DMS53 (cell line): ENCODE data around the gene CD46.

ENCODE experiments used
- DNase-seq: peaks from one replicate; lab custom pipeline; 2025; lab: John Stamatoyannopoulos, UW

The CD46 gene

DNA sequence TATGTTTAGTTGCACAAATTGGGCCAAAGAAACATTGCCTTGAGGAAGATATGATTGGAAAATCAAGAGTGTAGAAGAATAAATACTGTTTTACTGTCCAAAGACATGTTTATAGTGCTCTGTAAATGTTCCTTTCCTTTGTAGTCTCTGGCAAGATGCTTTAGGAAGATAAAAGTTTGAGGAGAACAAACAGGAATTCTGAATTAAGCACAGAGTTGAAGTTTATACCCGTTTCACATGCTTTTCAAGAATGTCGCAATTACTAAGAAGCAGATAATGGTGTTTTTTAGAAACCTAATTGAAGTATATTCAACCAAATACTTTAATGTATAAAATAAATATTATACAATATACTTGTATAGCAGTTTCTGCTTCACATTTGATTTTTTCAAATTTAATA, 43.0 kb downstream of the CD46 start:
- DNase-seq, result no peak

DNA sequence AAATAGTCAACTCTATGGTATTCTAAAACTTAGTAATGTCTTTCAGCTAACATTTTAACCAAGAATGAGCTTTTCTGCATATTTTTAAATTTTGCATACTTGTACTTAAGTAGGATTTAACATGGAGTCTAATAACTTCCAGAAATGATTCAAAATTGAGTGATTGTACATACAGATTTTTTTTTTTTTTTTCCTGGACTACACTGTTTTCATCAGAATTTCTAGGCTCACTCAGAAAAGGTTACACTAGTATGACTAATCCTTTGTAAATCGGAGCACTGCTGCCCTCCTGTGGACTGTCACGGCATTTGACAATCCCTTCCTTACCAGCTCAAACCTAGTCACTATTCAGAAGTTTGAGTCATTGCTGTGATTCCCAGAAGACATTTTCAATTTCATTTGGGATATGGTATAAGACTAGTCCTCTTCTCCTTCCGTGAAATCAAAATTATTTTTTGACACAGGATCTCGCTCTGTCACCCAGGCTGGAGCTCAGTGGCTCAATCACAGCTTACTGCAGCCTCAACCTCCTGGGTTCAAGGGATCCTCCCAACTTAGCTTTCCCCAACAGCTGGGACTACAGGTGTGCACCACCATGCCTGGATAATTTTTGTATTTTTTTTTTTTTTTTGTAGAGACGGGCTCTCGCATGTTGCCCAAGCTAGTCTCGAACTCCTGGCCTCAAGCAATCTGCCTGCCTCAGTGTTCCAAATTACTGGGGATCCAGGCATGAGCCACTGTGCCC, 45.5 kb downstream of the CD46 start:
- DNase-seq, result peak; percentile 92

DNA sequence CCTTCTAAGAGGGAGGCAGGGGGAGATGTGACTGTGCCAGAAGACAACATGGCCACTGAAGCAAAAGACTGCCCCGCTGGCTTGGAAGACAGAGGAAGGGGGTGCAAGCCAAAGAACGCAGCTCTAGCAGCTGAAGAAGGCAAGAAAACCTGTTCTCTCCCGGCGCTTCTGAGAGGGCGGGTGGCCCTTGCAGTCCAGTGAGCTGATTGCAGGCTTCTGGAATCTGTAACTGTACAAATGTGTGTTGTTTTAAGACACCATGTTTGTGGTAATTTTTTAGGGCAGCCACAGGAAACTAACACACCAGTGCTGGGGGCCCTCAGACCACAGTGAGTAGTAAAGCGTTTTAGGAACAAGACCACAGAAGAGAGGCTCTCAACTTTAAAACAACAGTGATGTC, 47.0 kb downstream of the CD46 start:
- no peak for DNase-seq

DNA sequence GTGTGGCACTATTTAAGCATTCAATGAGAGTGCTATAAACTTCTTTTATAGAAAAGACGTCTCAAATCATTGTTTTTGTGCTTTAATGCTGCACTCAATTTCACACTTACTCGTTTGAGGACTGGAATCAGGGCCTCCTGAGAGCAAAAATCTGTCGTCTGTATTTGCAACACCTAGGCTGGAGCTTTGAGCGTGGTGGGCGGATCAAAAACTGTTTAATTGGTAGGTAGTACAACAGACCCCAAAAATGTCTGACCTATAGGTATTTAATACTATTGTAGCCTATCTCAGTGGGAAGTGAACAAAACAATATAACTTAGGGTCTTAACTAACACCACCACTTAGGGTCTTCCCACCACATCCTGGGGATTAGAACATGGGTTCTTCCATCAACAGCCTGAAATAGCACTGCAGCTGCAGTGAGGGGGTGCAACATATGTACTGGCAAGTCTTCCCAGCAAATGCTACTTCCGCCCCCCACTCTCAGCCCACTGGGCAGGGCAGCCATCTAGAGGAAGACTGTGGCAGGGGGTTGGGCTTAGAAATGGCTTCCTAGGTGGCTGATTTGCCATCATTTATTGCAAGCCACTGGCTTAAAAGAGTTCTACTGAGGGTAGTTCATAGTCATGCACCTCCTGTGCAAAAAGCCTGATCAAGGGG, 48.3 kb downstream of the CD46 start:
- DNase-seq, result no peak

DNA sequence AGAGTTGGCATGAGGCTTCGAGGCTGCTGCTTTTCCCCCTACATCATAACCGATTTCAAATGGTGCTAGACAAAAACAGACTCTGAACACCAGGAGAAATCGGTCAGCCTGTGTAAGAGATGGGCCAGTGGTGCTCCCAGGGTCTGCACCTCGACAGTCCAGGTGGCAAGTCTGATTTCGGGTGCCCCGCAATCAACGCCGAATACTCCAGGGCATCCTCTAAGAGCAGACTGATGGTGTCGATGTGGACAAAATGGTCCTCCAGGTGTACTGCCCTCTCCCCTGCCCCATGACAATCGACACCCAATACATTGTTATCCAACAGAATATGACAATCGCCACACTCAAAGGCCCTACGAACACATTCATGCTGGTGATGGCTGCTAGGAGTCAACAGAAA, 50.0 kb downstream of the CD46 start:
- no peak for DNase-seq

DNA sequence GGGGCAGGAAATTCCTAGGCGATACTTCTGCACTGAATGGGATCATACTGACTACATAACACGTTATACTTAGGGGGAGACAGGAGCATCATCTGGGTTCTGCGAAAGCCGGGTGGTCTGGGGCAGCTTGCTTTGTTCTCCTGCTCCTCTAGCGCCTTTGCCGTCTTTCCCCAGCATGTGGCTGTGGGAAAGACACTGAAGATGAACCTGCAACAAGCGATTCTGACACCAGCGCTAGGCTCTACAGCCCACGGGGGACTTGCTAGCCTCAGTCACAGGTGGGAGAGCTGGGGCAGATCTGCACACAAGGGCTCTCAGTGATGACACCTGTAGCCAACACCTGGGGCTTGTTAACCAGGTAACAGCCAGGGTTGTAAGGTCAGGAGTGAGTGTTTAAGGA, 51.8 kb downstream of the CD46 start:
- DNase-seq, result no peak

DNA sequence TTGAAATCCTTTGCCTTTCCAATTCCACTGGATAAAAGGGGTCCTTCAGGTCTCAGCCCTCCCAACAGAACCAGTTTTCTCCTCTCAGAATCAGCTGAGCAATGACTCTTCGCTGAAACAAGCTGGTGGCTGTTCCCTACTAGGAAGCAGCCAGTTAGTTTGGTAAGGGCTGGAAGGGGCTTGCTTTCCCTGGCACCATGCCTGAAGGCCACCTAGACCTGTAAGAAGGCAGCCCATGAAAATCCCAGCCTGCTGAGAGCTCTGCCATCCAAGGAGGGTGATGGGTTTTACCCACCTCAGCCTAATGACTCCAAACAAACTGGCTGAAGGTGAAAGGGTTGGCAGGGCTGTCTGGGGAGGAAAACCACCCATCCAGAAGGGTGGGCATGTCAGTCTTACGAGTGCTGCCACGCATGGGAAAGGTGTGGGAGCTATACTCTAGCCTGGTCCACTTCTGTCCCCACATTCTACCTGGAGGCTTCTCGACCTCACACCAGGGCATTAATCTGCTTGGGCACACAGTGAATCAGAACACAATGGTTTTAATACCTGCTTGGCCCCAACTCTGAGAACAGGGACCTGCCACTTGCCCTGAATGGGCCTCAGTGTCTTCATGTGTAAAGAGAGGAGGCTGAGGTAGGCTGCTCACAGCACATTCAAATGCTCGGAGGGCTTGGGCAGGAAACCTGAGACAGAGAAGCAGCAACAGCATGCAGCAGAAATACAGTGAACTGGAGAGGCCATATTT, 53.0 kb downstream of the CD46 start:
- DNase-seq, result no peak

DNA sequence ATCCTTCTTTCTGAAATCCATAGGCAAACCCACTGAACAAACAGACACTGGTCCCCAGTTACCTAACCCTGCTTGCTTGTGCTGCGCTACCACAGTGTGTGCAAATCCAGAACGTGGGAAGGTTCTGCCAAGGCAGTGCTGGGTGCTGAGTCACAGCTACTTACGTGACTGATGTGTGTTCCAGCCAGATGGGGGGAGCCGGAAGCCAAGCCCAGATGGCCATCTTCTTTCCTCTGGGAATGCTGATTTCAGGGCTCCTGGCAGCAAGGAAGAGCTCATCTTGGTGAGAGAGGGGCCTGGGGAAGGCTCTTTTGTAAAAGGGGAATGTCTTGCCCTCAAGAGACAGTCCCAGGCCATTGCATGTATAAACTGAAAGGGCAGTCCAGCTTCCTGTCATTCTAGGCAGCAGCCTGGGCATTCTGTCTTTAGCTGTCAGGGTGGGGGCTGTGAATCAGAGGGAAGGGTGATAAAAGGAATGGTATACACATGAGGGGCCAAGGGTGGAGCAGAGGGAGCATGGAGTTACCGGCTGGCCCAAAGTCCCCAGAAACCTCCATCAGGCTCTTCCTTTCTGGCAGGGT, 54.1 kb downstream of the CD46 start:
- DNase-seq, result no peak

DNA sequence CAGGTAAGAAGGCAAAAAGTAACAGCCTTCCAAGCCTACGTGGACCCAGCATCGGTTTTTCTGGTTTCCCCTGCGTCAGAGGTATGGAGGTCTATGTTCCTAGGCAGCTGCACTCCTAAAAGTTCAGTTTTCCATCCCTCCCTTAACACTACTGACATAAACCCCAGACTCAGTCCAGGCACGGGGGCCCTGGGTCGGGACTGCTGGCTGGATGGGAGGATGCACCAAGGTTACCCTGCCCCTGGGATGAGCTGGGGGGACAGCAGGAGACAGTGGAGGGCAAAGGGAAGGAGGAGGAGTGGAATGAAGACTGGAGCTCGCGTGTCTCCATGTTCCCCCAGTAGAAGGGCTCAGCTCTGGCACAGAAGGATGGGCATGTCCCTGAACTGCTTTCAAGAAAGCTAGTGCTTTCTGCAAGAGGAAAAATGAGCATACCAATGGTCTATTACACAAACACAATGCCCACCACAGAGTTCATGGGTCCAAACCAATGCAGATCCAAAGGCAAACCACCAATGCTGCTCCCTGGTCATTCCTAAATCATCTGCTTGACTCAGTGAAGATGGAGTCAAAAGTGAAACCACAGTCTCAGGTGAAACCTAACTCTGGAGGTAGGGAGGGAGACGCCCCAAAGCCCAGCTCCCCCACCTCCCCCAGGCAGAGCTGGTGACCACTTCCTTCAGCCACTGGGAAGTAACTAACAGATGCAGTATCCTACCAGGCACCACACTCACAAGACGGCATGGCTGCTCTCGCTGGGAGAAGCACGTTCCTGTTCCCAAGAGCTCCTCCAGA, 54.9 kb downstream of the CD46 start:
- no peak for DNase-seq

DNA sequence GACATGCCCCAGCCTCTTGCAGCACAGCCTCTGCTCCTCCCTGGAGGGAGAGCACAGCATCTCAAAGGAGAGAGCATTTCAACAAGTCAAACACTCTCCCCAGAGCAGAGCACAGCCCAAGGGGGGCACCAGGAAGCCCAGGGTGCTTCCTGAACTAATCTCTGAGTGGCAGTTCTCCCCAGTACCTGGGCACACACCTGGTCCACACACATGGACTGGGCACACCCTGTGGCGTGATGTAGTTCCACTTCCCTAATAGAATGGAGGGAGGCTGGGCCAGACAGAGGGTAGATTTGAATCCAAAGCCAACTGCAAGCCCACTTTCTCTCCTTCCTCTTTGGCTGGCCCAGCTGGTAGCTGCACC, 55.5 kb downstream of the CD46 start:
- no peak for DNase-seq

DNA sequence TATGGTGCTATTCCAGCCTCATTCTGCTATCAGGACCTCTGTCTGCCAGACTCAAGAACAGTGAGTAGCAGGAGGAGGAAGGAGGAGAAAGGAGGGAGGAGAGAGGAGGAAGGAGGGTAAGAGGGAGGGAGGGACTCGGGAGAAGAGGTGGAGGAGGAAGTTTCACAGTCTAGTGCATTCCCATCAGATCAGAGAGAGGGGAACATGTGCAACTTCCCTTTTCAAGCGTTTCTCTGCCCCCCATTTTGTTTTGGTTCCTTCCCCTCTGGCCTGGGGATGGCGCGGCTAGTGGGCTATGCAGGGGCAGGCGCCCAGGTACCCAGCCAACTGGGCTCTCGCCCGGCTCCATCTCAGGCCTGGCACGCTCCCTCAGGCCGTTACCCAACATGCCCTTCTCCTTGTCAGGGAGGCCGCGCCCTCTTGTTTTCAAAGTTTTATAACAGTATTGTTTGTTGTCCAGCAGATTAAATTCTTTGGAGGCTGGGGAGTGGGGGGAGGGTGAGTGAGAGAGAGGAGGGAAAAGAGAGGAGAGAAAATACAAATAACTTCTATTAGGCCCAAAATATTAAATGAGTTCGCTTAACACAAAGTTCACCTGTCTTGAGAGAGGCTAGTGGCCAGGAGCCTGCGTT, 56.0 kb downstream of the CD46 start:
- no peak for DNase-seq

DNA sequence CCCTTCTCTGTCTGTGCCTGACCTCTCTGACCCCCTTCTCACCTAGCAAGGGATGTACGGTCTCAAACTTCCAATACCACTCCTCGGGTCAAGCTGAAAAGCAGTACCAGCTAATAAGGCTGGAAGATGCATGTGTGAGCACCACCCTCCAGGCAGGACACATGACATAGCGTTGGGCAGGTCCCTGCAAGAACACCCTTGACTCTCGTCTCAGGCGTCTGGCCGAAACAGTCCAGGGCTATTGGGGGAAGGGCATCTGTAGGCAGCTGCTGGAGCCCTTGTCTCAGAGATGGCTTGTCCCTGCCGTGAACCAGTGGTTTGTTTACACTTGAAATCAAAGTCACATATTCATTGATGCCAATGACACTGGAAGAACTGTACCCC, 56.5 kb downstream of the CD46 start:
- no peak for DNase-seq

DNA sequence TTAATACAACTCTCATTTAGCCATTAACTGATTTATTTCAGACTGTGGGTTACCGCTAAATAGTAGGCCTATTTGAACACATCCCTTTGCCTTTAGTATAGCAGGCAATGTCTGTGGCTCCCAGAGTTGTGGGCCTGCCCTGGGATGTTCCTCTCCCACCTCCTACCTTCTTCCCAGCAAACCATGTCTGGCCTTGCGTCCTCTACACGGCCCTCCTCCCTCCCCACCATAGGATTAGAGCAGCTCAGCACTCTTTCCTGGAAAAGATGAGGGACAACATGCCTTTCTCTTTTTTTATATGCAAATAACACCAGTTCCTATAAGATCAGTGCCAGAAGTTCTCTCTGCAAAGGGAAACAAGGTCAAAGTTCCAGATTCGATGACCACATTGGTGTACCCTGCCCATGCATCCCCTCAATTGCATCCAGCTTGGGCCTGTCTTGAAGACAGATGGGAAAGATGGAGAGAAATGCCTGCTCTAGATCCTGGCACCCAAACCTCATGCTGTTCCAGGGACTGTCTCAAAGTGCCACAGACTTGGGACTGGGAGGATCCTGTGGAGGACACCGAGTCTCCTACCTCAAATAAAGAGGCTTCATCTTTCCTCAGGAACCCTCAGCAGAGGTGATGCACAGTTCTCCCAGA, 57.2 kb downstream of the CD46 start:
- DNase-seq, result no peak

DNA sequence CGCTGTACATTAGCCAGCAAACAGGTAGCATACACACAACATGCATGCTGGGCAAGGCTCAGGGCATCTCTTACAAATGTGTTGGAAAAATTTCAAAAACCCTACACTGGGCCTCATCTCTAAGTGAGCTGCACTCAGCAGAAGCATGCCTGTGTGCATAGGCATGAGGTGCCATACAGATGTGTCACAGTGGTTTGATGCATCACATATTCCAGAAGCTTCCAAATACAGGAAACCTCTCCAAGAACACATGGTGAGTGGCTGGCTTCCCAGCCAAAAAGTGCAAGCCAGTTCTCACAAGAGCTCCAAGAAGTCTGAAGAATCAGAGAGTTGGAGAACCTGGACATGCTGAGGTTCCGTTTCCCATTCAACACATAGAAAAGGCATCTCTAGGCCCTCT, 58.3 kb downstream of the CD46 start:
- no peak for DNase-seq

DNA sequence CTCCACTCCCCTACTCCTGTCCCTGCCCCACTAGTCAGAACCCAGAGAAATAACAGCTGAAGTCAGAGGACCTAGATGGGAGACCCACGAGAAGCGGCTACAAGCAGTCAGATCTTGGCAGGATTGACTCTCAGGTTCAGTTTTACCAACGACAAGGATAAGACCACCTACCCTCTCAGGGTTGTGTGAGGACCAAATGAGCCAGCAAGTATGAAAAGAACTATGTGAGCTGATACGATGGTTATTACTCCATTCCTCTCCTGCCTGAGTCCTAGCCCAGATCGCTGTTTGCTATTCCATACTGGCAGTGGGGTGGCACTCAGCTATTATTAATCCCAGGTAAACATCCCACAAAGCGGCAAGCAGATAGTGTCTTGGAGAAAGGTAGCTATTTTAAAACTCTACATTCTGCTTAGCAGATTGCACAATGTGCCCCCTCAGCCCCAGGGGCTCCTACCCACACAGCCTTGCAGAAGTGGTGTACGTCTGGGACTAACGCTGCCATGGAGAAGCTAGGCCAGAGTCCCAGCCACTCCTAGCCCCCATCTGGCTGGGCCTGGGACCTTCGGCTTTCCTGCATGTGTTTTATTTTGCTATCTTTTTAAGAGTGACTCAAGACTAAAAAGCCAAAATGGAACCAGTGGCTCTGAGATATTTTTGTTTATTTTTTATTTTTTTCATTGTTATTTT, 58.9 kb downstream of the CD46 start:
- no peak for DNase-seq

DNA sequence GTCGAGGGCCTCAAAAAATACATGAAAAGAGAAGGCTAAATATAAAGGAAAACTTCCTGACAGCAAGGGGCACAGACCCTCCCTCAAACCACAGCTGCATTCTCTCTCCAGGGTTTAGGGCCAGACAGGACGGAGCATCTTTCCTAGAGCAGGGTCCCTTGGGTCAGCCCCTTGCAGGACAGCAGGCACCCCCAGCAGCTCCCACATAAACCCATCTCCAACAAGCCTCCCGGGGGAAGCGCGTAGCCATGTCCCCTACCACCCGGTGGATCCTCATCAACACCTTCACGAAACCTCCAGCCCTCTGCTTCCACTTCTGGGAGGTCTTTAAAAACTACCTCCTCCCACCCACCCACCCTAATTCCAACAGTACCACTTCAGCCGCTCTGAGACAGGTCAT, 59.5 kb downstream of the CD46 start:
- no peak for DNase-seq

DNA sequence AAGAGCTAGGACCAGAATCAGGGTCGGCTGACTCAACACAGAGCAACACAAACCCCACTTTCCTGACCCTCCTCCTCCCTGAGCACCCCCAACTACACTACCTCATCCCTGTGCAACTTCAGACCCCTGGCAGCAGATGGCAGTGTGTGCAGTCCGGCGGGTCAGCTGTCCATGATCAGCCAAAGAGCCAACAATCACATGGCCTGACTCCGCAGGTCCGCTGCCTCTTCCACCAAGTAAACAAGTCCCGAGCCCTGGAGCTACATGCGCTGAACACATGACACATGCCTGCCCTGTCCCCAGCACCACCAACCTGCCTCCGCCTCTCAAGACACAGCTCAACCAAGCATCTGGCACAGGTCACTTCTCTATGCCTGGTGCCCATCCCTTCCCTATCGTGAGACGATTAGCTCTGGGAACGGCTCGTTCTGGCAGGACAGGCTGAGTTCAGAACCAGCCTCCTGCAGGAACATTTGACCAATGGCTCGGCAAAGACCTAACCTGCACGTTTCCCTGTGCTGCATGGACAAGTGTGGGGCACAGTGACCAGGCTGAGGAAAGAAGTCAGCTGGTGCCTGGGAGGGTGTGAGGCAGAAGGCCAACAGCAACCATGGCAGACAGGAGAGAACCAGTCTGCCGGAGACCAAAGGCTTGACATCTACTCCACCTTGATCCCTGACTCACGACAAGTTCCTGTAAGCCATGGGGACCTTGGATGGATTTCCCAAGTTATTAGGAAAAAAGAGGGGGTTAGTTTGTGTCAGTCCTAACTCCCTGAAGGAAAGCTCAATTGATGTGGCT, 60.3 kb downstream of the CD46 start:
- DNase-seq, result peak; percentile 61

DNA sequence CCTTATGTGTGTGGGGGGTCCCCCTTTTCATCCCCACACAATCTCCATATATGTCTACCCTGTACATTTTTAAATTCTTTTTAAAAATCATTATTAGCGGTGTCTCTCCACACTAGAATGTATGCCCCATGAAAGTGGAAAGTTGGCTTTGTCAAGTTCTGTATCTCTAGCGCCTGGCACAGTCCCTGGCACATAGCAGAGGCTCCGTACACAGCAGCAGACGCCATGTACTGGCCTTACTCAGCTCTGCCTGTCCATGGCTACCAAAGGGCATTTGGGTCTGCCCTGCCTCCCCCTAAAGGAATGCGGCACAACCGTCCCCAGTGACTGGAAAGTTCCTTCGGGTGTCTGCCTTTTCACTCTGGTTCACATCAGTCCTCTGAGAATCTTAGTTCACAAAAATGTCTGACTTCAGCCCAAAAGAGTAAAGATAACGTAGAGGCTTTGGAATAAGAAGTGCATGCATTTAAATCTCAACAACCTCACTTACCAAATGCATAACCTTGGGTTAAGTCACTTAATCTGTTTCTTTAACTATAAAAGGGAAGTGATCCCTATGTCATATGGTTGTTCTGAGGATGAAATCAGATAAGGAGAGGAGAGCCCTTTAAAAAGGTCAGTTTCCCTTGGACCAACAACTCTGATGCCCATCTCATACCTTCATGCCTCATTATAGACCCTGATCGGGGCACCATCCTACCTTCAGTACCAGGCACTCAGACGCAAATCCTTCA, 61.1 kb downstream of the CD46 start:
- no peak for DNase-seq

DNA sequence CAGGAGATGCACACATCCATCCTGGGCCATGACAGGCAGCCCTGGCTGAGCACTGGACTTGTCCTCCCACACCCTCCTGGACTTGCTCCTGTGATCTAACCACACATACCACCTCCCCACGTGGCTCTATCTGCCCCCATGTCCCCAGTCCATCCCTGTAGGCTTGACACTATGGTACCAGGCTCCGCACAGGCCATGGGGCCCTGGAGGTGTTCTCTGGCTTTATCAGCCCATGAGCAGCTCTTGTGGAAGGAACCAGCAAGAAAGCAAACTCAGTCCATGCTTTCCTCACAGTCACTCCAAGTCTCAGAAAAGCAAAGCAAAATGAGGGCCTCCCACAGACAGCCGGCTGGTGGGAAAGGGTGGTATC, 61.6 kb downstream of the CD46 start:
- DNase-seq, result no peak
